Testis (tissue), 2 donors: ENCODE results near the gene LRRN2.

Experiments used
- CTCF ChIP-seq, 3 experiments: fragments of 450-650 bp in 2 of 3; fragments of 200-600 bp in 1 of 3; sonication (generic) in 1 of 3; IDR thresholded peaks; one replicate each; pipeline ENCODE4 v1.5.1; 2016 to 2019; ENCODE audit warnings: antibody characterized with exemption in 3 of 3, mild to moderate bottlenecking in 2 of 3, moderate library complexity in 1 of 3
- POLR2A ChIP-seq: fragments of 450-650 bp; IDR thresholded peaks from one replicate; pipeline ENCODE4 v1.6.1; 2017; ENCODE audit warnings: antibody characterized with exemption, mild to moderate bottlenecking, moderate library complexity

GRCh38 chr1:204704794-204705492 lies 19.4 kb upstream of the LRRN2 start:
- TF ChIP-seq CTCF (IDR thresholded peaks at IDR 0.05) (no peak), POLR2A (no peak)
